Esophagus muscularis mucosa (tissue), 4 donors: ENCODE measurements around the gene SLCO2A1. TPM values are rescaled to one million over a fixed set of nuclear protein-coding genes. Genes with fewer than 3 reads are reported as not detected.

Experiments used
- DNase-seq: peaks from one replicate; pipeline ENCODE4 v3.0.0-alpha.2; 2017; ENCODE audit errors: extremely low spot score
- H3K27ac ChIP-seq, 4 donors: fragments of 200-600 bp; sonication (generic); replicated peaks in 1 of 4; 1 replicate in 3 of 4; 2 replicates in 1 of 4; pipeline ENCODE4 v1.5.1; 2016 to 2019; ENCODE audit warnings: mild to moderate bottlenecking in 1 of 4
- H3K27me3 ChIP-seq, 4 donors: fragments of 200-600 bp; sonication (generic); one replicate each; pipeline versions ENCODE4 v1.5.1 to v1.6.0; 2016 to 2019
- H3K36me3 ChIP-seq, 4 donors: fragments of 200-600 bp; sonication (generic); one replicate each; pipeline ENCODE4 v1.5.1; 2016 to 2019
- H3K4me1 ChIP-seq, 4 donors: fragments of 200-600 bp; sonication (generic); one replicate each; pipeline ENCODE4 v1.5.1; 2016 to 2019
- H3K4me3 ChIP-seq, 4 donors: fragments of 200-600 bp; sonication (generic); 1 replicate in 2 of 4; 2 replicates in 2 of 4; pipeline ENCODE4 v1.5.1; 2016 to 2019; ENCODE audit warnings: mild to moderate bottlenecking in 4 of 4, moderate library complexity in 1 of 4
- H3K9me3 ChIP-seq, 4 donors: fragments of 200-600 bp; sonication (generic); 1 replicate in 3 of 4; 2 replicates in 1 of 4; pipeline ENCODE4 v1.5.1; 2016 to 2019
- CTCF ChIP-seq, 3 experiments: fragments of 200-600 bp in 2 of 3; fragments of 450-650 bp in 1 of 3; sonication (generic) in 2 of 3; IDR thresholded peaks; one replicate each; pipeline ENCODE4 v1.5.1; 2017 to 2019; ENCODE audit warnings: antibody characterized with exemption in 3 of 3, mild to moderate bottlenecking in 2 of 3, moderate library complexity in 1 of 3
- EP300 ChIP-seq: sonication (generic); formaldehyde crosslinking; IDR thresholded peaks from one replicate; pipeline ENCODE4 v1.6.1; 2017; ENCODE audit warnings: antibody characterized with exemption
- POLR2A ChIP-seq: fragments of 450-650 bp; IDR thresholded peaks from one replicate; pipeline ENCODE4 v1.6.1; 2017; ENCODE audit warnings: antibody characterized with exemption, moderate library complexity, mild to moderate bottlenecking, low read depth
- POLR2AphosphoS5 ChIP-seq, 2 donors: sonication (generic); formaldehyde crosslinking; IDR thresholded peaks; one replicate each; pipeline ENCODE4 v1.6.1; 2017; ENCODE audit warnings: antibody characterized with exemption in 2 of 2
- WGBS: methylation state at CpG from one replicate; pipeline ENCODE4 v1.1.5; 2018; 5-methylcytosine and 5-hydroxymethylcytosine counted together
- intact Hi-C: fragments of 100-400 bp; cut with DNase I; formaldehyde crosslinking; loops from one replicate; pipeline ENCODE4 v1.15.1; 2023
- total RNA-seq, 4 donors: library from RNA; depleted of rRNA; stranded (reverse); fragments of >200 nt; gene quantifications; one replicate each; pipeline versions ENCODE4 v1.1.0 to v1.2.1, GENCODE V29; 2016

SLCO2A1 gene
- total RNA-seq, 4 donors from 2014 or later, result 8.3 to 17.6 (median 13.8) TPM

GRCh38 chr3:133966954-133967353, 62.8 kb downstream of the SLCO2A1 start:
- Histone ChIP-seq H3K9me3 (no peaks in the 10 kb centered on the region), H3K4me1 (peaks cover 0 to 6% (median 0%) of the 10 kb centered on the region in 4 donors), H3K36me3 (no peaks in the 10 kb centered on the region), H3K4me3 (no peak overlapping the region), H3K27me3 (no peaks in the 10 kb centered on the region), H3K27ac (no peak overlapping the region)
- no peak for DNase-seq
- intact Hi-C loops, result no loop called here
- TF ChIP-seq POLR2A (no peak), EP300 (no peak), CTCF (IDR thresholded peaks at IDR 0.05) (no peak), POLR2AphosphoS5 (IDR thresholded peaks at IDR 0.05) (no peak)
- 88% methylated on average over 4 of the region's 4 CpGs for WGBS

GRCh38 chr3:133965906-133966305, 63.8 kb downstream of the SLCO2A1 start:
- DNase-seq, result no peak
- TF ChIP-seq POLR2AphosphoS5 (IDR thresholded peaks at IDR 0.05), result no peak
- no peak for TF ChIP-seq EP300
- no peak for TF ChIP-seq POLR2A
- TF ChIP-seq CTCF (IDR thresholded peaks at IDR 0.05), result no peak
- H3K4me1 ChIP-seq, result peaks cover 0 to 6% (median 0%) of the 10 kb centered on the region in 4 donors
- no peak overlapping the region for H3K27ac ChIP-seq
- 92% methylated on average over 3 of the region's 4 CpGs for WGBS
- H3K36me3 ChIP-seq, result no peaks in the 10 kb centered on the region
- intact Hi-C loops, result no loop called here
- no peaks in the 10 kb centered on the region for H3K9me3 ChIP-seq
- H3K27me3 ChIP-seq, result no peaks in the 10 kb centered on the region
- H3K4me3 ChIP-seq, result no peak overlapping the region

DNA sequence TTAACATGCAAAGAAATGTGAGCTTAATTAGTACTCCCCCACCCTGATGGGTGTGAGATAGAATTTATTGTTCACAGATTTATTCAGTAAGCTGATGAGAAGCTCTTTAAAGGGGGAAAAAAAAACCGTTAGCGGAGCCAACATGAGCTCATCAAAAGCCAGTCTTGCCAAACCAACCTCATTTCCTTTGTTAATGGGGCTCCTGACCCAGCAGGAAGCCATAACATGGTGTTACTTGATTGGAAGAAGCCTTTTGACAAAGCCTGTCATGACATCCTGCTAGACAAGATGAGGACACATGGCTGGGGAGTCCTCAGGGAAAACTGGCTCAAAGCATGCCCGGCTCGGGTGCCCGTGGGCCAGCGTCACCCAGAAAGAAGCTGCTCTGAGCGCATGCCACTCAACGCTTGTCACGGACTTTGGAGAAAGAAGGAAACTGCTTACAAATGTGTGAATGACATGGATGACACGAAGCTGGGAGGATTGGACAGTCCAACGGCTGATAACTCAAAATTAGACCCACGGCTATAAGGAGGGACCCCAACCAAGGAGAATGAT, 64.6 kb downstream of the SLCO2A1 start:
- Histone ChIP-seq H3K27me3 (no peaks in the 10 kb centered on the region), H3K9me3 (no peaks in the 10 kb centered on the region), H3K4me1 (peaks cover 0 to 6% (median 0%) of the 10 kb centered on the region in 4 donors), H3K4me3 (no peak overlapping the region), H3K27ac (no peak overlapping the region), H3K36me3 (no peaks in the 10 kb centered on the region)
- 75% methylated on average over 12 of the region's 12 CpGs for WGBS
- intact Hi-C loops, result no loop called here
- TF ChIP-seq POLR2AphosphoS5 (IDR thresholded peaks at IDR 0.05), result no peak
- no peak for TF ChIP-seq CTCF (IDR thresholded peaks at IDR 0.05)
- no peak for TF ChIP-seq EP300
- TF ChIP-seq POLR2A, result no peak
- DNase-seq, result no peak

- no peak overlapping the region for H3K27ac ChIP-seq
- no peak for DNase-seq
- 65% methylated on average over 2 of the region's 3 CpGs for WGBS
- H3K4me3 ChIP-seq, result no peak overlapping the region
- TF ChIP-seq POLR2AphosphoS5 (IDR thresholded peaks at IDR 0.05) (no peak), POLR2A (no peak), CTCF (IDR thresholded peaks at IDR 0.05) (no peak), EP300 (no peak)
- H3K27me3 ChIP-seq, result no peaks in the 10 kb centered on the region
- H3K4me1 ChIP-seq, result peaks cover 0 to 6% (median 0%) of the 10 kb centered on the region in 4 donors
- intact Hi-C loops, result no loop called here
- H3K9me3 ChIP-seq, result no peaks in the 10 kb centered on the region
- H3K36me3 ChIP-seq, result no peaks in the 10 kb centered on the region
Measured at GRCh38 chr3:133964547-133964946, 65.2 kb downstream of the SLCO2A1 start.
